Keratinocyte (primary cell): Measurements from ENCODE around the gene LAMA3. TPM values are rescaled to one million over a fixed set of nuclear protein-coding genes. Genes with fewer than 3 reads are reported as not detected.
A peak's percentile ranks its signal among the peaks of the same experiment; 100 is the strongest.

ENCODE experiments used
- DNase-seq: peaks from one replicate; pipeline ENCODE4 v3.0.0-alpha.2; 2011; ENCODE audit warnings: low read depth, missing footprints, low spot score
- FAIRE-seq: peaks from 2 replicates; lab custom pipeline; 2011; peaks lifted over from hg19 to GRCh38; lab: Jason Lieb, UNC
- H2AFZ ChIP-seq: 2 replicates; pipeline ENCODE4 v1.6.0; 2012; ENCODE audit warnings: low read length, control low read depth, inconsistent platforms; ENCODE audit not compliant: control insufficient read depth
- H3K27ac ChIP-seq: 2 replicates; pipeline ENCODE4 v1.5.1; 2011; ENCODE audit warnings: low read length; ENCODE audit not compliant: control insufficient read depth, insufficient read depth
- H3K27me3 ChIP-seq: 3 replicates; pipeline ENCODE4 v1.6.0; 2011; ENCODE audit warnings: low read length; ENCODE audit not compliant: control insufficient read depth, insufficient read depth; ENCODE audit errors: extremely low read depth
- H3K36me3 ChIP-seq, 2 experiments: 2 replicates in 1 of 2; 3 replicates in 1 of 2; pipeline ENCODE4 v1.5.1; 2011; ENCODE audit warnings: low read length in 2 of 2, mild to moderate bottlenecking in 1 of 2; ENCODE audit not compliant: control insufficient read depth in 2 of 2, insufficient read depth in 2 of 2; ENCODE audit errors: extremely low read depth in 1 of 2
- H3K4me1 ChIP-seq: 3 replicates; pipeline ENCODE4 v1.5.1; 2011; ENCODE audit warnings: low read length; ENCODE audit not compliant: control insufficient read depth, insufficient read depth; ENCODE audit errors: extremely low read depth
- H3K4me2 ChIP-seq: 3 replicates; pipeline ENCODE4 v1.6.0; 2011; ENCODE audit warnings: low read depth, low read length; ENCODE audit not compliant: control insufficient read depth, insufficient read depth; ENCODE audit errors: extremely low read depth
- H3K4me3 ChIP-seq, 3 experiments: fragments of 200-600 bp in 1 of 3; sonication (generic) in 1 of 3; 2 replicates in 2 of 3; 3 replicates in 1 of 3; pipeline ENCODE4 v1.5.1; 2011 to 2016; ENCODE audit warnings: low read length in 3 of 3, mild to moderate bottlenecking in 3 of 3, control low read depth in 2 of 3, inconsistent platforms in 1 of 3, low read depth in 1 of 3, mixed read lengths in 1 of 3, mixed run types in 1 of 3, moderate library complexity in 1 of 3; ENCODE audit not compliant: control insufficient read depth in 2 of 3, insufficient read depth in 2 of 3; ENCODE audit errors: extremely low read depth in 1 of 3
- H3K79me2 ChIP-seq: 2 replicates; pipeline ENCODE4 v1.6.0; 2012; ENCODE audit warnings: low read length; ENCODE audit not compliant: control insufficient read depth, insufficient read depth
- H3K9ac ChIP-seq: 3 replicates; pipeline ENCODE4 v1.6.0; 2011; ENCODE audit warnings: low read length; ENCODE audit not compliant: control insufficient read depth, insufficient read depth; ENCODE audit errors: extremely low read depth
- H3K9me1 ChIP-seq: 3 replicates; pipeline ENCODE4 v1.6.0; 2011; ENCODE audit warnings: low read length; ENCODE audit not compliant: control insufficient read depth, insufficient read depth; ENCODE audit errors: extremely low read depth
- H3K9me3 ChIP-seq: 2 replicates; pipeline ENCODE4 v1.5.1; 2012; ENCODE audit warnings: low read depth, low read length; ENCODE audit not compliant: control insufficient read depth
- H4K20me1 ChIP-seq: 3 replicates; pipeline ENCODE4 v1.6.0; 2011; ENCODE audit warnings: low read length; ENCODE audit not compliant: control insufficient read depth, insufficient read depth; ENCODE audit errors: extremely low read depth
- EZH2 ChIP-seq: IDR thresholded peaks from one replicate; pipeline ENCODE4 v1.6.1; 2012; ENCODE audit warnings: inconsistent platforms, mild to moderate bottlenecking, low read length, moderate library complexity
- dilution Hi-C: fragments of 300-500 bp; cut with MboI; formaldehyde crosslinking; loops from one replicate; pipeline ENCODE4 v1.7.0; 2020; ENCODE audit warnings: low sequenced_read_pairs; ENCODE audit not compliant: extremely low pct_ligation_motif_present
- polyA plus RNA-seq, 5 experiments: library from polyadenylated mRNA; depleted of rRNA in 3 of 5; stranded (reverse) in 3 of 5; stranded (forward) in 1 of 5; unstranded in 1 of 5; fragments of >200 nt; gene quantifications; 1 replicate in 1 of 5; 2 replicates in 3 of 5; 3 replicates in 1 of 5; pipeline versions ENCODE4 v1.2.1 to v1.2.3, GENCODE V29; 2011 to 2012; ENCODE audit warnings: missing spikeins in 2 of 5, low read depth in 1 of 5, low replicate concordance in 1 of 5
- TF ChIP-seq, protein P1 (sequence below), 3 experiments: IDR thresholded peaks in 1 of 3; conservative IDR thresholded peaks in 1 of 3; optimal IDR thresholded peaks in 1 of 3; 2 replicates in 2 of 3; 3 replicates in 1 of 3; pipeline versions ENCODE3 to v1.5.1; 2011; ENCODE audit warnings: low read length in 3 of 3, mild to moderate bottlenecking in 3 of 3, moderate library complexity in 2 of 3, control low read depth in 1 of 3, inconsistent platforms in 1 of 3; ENCODE audit not compliant: insufficient read depth in 2 of 3; ENCODE audit errors: extremely low read depth in 1 of 3

The LAMA3 gene
- polyA plus RNA-seq, 1 donor (not counting 4 experiments of a cell fraction or from before 2014, with no cell fraction given), result 1,944 TPM

DNA sequence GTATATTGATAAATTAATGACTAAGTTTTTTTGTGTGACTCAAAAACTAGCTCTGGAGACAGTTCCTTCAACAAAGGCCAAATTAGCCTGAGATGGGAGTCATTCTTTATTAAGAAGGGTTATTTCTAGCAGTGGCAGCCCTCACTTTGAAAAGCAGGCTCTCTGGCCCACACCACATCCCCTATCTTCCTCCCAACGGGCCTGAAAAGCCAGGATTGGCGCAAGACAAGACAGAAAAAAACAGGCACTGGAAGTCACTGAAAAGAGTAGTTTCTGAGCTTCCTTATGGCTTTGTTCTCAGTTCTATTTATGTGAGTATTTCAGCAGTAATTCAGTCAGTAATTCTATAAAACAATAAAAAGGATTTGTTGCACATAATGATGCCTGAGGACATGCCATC, 149.0 kb downstream of the LAMA3 start:
- dilution Hi-C loops, result no loop called here
- H3K27ac ChIP-seq, result peak overlapping the region; percentile 90
- no peaks in the 10 kb centered on the region for H3K9me1 ChIP-seq
- no peaks in the 10 kb centered on the region for H3K9me3 ChIP-seq
- peak overlapping the region; percentile 79 for H3K4me2 ChIP-seq
- H3K27me3 ChIP-seq, result no peaks in the 10 kb centered on the region
- no peak overlapping the region for H2AFZ ChIP-seq
- peak overlapping the region; percentile 71 for H3K9ac ChIP-seq
- H3K36me3 ChIP-seq, result peaks cover 0 to 5% of the 10 kb centered on the region in 2 experiments
- peaks cover 49% of the 10 kb centered on the region for H3K4me1 ChIP-seq
- FAIRE-seq (no peak), DNase-seq (no peak)
- no peaks in the 10 kb centered on the region for H3K79me2 ChIP-seq
- no peaks in the 10 kb centered on the region for H4K20me1 ChIP-seq
- H3K4me3 ChIP-seq, result peak overlapping the region; percentile 3 to 51 (median 11)
- TF ChIP-seq, protein P1, sequence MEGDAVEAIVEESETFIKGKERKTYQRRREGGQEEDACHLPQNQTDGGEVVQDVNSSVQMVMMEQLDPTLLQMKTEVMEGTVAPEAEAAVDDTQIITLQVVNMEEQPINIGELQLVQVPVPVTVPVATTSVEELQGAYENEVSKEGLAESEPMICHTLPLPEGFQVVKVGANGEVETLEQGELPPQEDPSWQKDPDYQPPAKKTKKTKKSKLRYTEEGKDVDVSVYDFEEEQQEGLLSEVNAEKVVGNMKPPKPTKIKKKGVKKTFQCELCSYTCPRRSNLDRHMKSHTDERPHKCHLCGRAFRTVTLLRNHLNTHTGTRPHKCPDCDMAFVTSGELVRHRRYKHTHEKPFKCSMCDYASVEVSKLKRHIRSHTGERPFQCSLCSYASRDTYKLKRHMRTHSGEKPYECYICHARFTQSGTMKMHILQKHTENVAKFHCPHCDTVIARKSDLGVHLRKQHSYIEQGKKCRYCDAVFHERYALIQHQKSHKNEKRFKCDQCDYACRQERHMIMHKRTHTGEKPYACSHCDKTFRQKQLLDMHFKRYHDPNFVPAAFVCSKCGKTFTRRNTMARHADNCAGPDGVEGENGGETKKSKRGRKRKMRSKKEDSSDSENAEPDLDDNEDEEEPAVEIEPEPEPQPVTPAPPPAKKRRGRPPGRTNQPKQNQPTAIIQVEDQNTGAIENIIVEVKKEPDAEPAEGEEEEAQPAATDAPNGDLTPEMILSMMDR (optimal IDR thresholded peaks at IDR 0.05 in 1 of 3, IDR thresholded peaks at IDR 0.05 in 1 of 3, conservative IDR thresholded peaks at IDR 0.05 in 1 of 3; ENCODE audit: extremely low read depth in 1 of 3, insufficient read depth in 2 of 3, low read length in 3 of 3), result no peak
- TF ChIP-seq EZH2, result no peak

GRCh38 chr18:23838801-23839366, 149.6 kb downstream of the LAMA3 start:
- H3K27ac ChIP-seq, result peak overlapping the region; percentile 90
- H3K36me3 ChIP-seq, result peaks cover 0 to 5% of the 10 kb centered on the region in 2 experiments
- no peaks in the 10 kb centered on the region for H4K20me1 ChIP-seq
- peak overlapping the region; percentile 79 for H3K4me2 ChIP-seq
- H3K9ac ChIP-seq, result peak overlapping the region; percentile 71
- peak overlapping the region; percentile 37 for H2AFZ ChIP-seq
- dilution Hi-C loops, result no loop called here
- no peaks in the 10 kb centered on the region for H3K27me3 ChIP-seq
- no peak for DNase-seq
- no peaks in the 10 kb centered on the region for H3K9me3 ChIP-seq
- peaks cover 47% of the 10 kb centered on the region for H3K4me1 ChIP-seq
- H3K9me1 ChIP-seq, result no peaks in the 10 kb centered on the region
- no peak for TF ChIP-seq EZH2
- TF ChIP-seq, protein P1 (optimal IDR thresholded peaks at IDR 0.05 in 1 of 3, IDR thresholded peaks at IDR 0.05 in 1 of 3, conservative IDR thresholded peaks at IDR 0.05 in 1 of 3; ENCODE audit: extremely low read depth in 1 of 3, insufficient read depth in 2 of 3, low read length in 3 of 3), result no peak
- FAIRE-seq, result peak; percentile 82
- H3K4me3 ChIP-seq, result peak overlapping the region; percentile 3 to 52 (median 41)
- H3K79me2 ChIP-seq, result no peaks in the 10 kb centered on the region
